Neural cell (in vitro differentiated cells): ENCODE measurements around the gene HIF1AN. TPM values are rescaled to one million over a fixed set of nuclear protein-coding genes. Genes with fewer than 3 reads are reported as not detected.

Experiments
- H2AFZ ChIP-seq: fragments of 200-600, 300-800 bp; sonication (generic), shearing (Covaris generic); 2 replicates; pipeline ENCODE4 v1.6.0; 2014; ENCODE audit warnings: low read depth, mild to moderate bottlenecking, antibody characterized with exemption, low read length, moderate library complexity
- H3F3A ChIP-seq: fragments of 200-600 bp; shearing (Covaris generic); 2 replicates; pipeline ENCODE4 v1.6.1; 2016; ENCODE audit warnings: mild to moderate bottlenecking, moderate library complexity, mixed read lengths, antibody characterized with exemption, low read length; ENCODE audit not compliant: insufficient read depth, poor library complexity, severe bottlenecking
- H3K27ac ChIP-seq: fragments of 200-600, 300-800 bp; sonication (generic), shearing (Covaris generic); 2 replicates; pipeline ENCODE4 v1.5.1; 2014; ENCODE audit warnings: mild to moderate bottlenecking, low read length, moderate library complexity
- H3K27me3 ChIP-seq: fragments of 300-800, 200-600 bp; sonication (generic), shearing (Covaris generic); 2 replicates; pipeline ENCODE4 v1.6.0; 2014; ENCODE audit warnings: mild to moderate bottlenecking, low read depth, low read length, moderate library complexity; ENCODE audit not compliant: insufficient read depth
- H3K36me3 ChIP-seq: fragments of 300-800, 200-600 bp; sonication (generic), shearing (Covaris generic); 2 replicates; pipeline ENCODE4 v1.5.1; 2014; ENCODE audit warnings: mild to moderate bottlenecking, antibody characterized with exemption, low read length, moderate library complexity; ENCODE audit not compliant: insufficient read depth
- H3K4me2 ChIP-seq: fragments of 300-800, 200-600 bp; sonication (generic), shearing (Covaris generic); 2 replicates; pipeline ENCODE4 v1.6.0; 2014; ENCODE audit warnings: mild to moderate bottlenecking, low read length
- H3K4me3 ChIP-seq: fragments of 300-800, 200-600 bp; sonication (generic), shearing (Covaris generic); 2 replicates; pipeline ENCODE4 v1.5.1; 2014; ENCODE audit warnings: mild to moderate bottlenecking, low read length, moderate library complexity
- H3K79me2 ChIP-seq: fragments of 200-600 bp; shearing (Covaris generic); replicated peaks from 2 replicates; pipeline ENCODE4 v1.6.0; 2014; ENCODE audit warnings: mild to moderate bottlenecking, low read length, moderate library complexity; ENCODE audit not compliant: insufficient read depth
- H3K9ac ChIP-seq: fragments of 300-800, 200-600 bp; sonication (generic), shearing (Covaris generic); 2 replicates; pipeline ENCODE4 v1.6.1; 2016; ENCODE audit warnings: mild to moderate bottlenecking, low read length, mixed read lengths
- H3K9me2 ChIP-seq: fragments of 200-600 bp; shearing (Covaris generic); 2 replicates; pipeline ENCODE4 v1.6.1; 2016; ENCODE audit warnings: mild to moderate bottlenecking, low read length, mixed read lengths; ENCODE audit not compliant: insufficient read depth
- H3K9me3 ChIP-seq: fragments of 200-600, 300-800 bp; sonication (generic), shearing (Covaris generic); 2 replicates; pipeline ENCODE4 v1.6.1; 2016; ENCODE audit warnings: mild to moderate bottlenecking, mixed run types, low read length, moderate library complexity, mixed read lengths
- H4K20me1 ChIP-seq: fragments of 200-600 bp; shearing (Covaris generic); 2 replicates; pipeline ENCODE4 v1.6.1; 2016; ENCODE audit warnings: mild to moderate bottlenecking, mixed run types; ENCODE audit not compliant: insufficient read depth
- EP300 ChIP-seq: fragments of 450-650 bp; conservative IDR thresholded peaks from 2 replicates; pipeline ENCODE4 v1.6.1; 2014; ENCODE audit warnings: antibody characterized with exemption, mild to moderate bottlenecking, moderate library complexity; ENCODE audit not compliant: poor library complexity, severe bottlenecking
- EZH2 ChIP-seq: fragments of 200-600, 300-800 bp; shearing (Covaris generic), sonication (generic); IDR thresholded peaks from 2 replicates; pipeline ENCODE4 v1.6.1; 2014; ENCODE audit warnings: antibody characterized with exemption, low read length, borderline replicate concordance, mild to moderate bottlenecking; ENCODE audit not compliant: insufficient read depth, poor library complexity, severe bottlenecking
- MXI1 ChIP-seq: fragments of 450-650 bp; conservative IDR thresholded peaks from 2 replicates; pipeline ENCODE4 v1.6.1; 2014; ENCODE audit warnings: antibody characterized with exemption, mild to moderate bottlenecking; ENCODE audit not compliant: poor library complexity, severe bottlenecking
- RAD21 ChIP-seq: fragments of 450-650 bp; conservative IDR thresholded peaks from 2 replicates; pipeline ENCODE4 v1.6.1; 2014; ENCODE audit warnings: antibody characterized with exemption, mild to moderate bottlenecking, moderate library complexity
- TAF1 ChIP-seq: IDR thresholded peaks from 2 replicates; pipeline ENCODE4 v1.6.1; 2012; ENCODE audit warnings: low read depth
- polyA plus RNA-seq: library from polyadenylated mRNA; depleted of rRNA; stranded (reverse); fragments of >200 nt; gene quantifications from 2 replicates; pipeline ENCODE4 v1.2.3, GENCODE V29; 2014

HIF1AN gene
- polyA plus RNA-seq, 1 donor from 2014 or later, result 16.1 TPM

GRCh38 chr10:100607439-100607838, 71.7 kb downstream of the HIF1AN start:
- peaks cover 6% of the 10 kb centered on the region for H3K9me3 ChIP-seq
- no peaks in the 10 kb centered on the region for H3F3A ChIP-seq
- H3K27ac ChIP-seq, result no peak overlapping the region
- no peaks in the 10 kb centered on the region for H3K9me2 ChIP-seq
- H2AFZ ChIP-seq, result no peak overlapping the region
- H3K36me3 ChIP-seq, result no peaks in the 10 kb centered on the region
- H3K9ac ChIP-seq, result no peak overlapping the region
- TF ChIP-seq MXI1 (no peak), RAD21 (no peak), EP300 (no peak), TAF1 (no peak), EZH2 (no peak)
- no peaks in the 10 kb centered on the region for H4K20me1 ChIP-seq
- peaks cover 3% of the 10 kb centered on the region for H3K27me3 ChIP-seq
- H3K4me3 ChIP-seq, result no peak overlapping the region
- H3K4me2 ChIP-seq, result no peak overlapping the region
- no peaks in the 10 kb centered on the region for H3K79me2 ChIP-seq

Other genes with a start within 250 kb of the HIF1AN start
- 262 and 299 TPM in 2 replicates for gene BLOC1S2, start 249.3 kb upstream of the HIF1AN start, polyA plus RNA-seq
- gene PKD2L1, start 205.7 kb upstream of the HIF1AN start, polyA plus RNA-seq, result not detected in 2 replicates
- gene SCD, start 188.7 kb upstream of the HIF1AN start, polyA plus RNA-seq, result 82.9 and 85.0 TPM in 2 replicates
- 0.37 TPM in 1 of 2 replicates, not detected in the other for gene WNT8B, start 72.9 kb upstream of the HIF1AN start, polyA plus RNA-seq
- 17.1 and 23.1 TPM in 2 replicates for gene SEC31B, start 16.1 kb upstream of the HIF1AN start, polyA plus RNA-seq
- gene NDUFB8, start 6.1 kb upstream of the HIF1AN start, polyA plus RNA-seq, result 407 and 483 TPM in 2 replicates
- gene PAX2, start 209.6 kb downstream of the HIF1AN start, polyA plus RNA-seq, result not detected in 2 replicates